ENCODE results near the gene PDS5B.

The PDS5B gene

DNA sequence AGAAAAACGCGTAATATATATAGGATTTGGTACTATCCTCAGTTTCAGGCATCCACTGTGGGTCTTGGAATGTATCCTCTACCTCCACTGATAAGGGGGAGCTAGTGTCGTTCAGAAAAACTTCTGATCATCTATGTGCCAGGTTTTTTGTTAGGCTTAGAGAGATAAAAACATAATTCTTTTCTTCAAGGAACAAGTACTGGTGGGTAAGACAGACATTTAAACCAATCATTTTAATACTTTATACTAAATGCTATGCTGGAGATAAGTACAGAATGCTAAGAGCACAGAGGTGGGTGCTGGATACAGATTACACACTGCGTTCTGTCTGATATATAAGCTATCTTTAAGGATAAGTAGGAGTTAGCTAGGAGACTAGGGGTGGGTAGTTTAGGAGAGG, 166.1 kb downstream of the PDS5B start:
- ATAC-seq (replicated peaks) (no peak), DNase-seq (no peak)
- H3K27me3 Mint-ChIP-seq = no peaks in the 10 kb centered on the region
- H3K9me3 Mint-ChIP-seq = no peaks in the 10 kb centered on the region
- H3K36me3 Mint-ChIP-seq (ENCODE audit: insufficient read depth) = peaks cover 24% of the 10 kb centered on the region
- no peak overlapping the region for H3K27ac Mint-ChIP-seq
- H3K4me1 Mint-ChIP-seq (ENCODE audit: low read depth in 2 of 2) = peaks cover 0 to 4% of the 10 kb centered on the region in 2 donors
- H3K4me3 Mint-ChIP-seq = no peak overlapping the region

DNA sequence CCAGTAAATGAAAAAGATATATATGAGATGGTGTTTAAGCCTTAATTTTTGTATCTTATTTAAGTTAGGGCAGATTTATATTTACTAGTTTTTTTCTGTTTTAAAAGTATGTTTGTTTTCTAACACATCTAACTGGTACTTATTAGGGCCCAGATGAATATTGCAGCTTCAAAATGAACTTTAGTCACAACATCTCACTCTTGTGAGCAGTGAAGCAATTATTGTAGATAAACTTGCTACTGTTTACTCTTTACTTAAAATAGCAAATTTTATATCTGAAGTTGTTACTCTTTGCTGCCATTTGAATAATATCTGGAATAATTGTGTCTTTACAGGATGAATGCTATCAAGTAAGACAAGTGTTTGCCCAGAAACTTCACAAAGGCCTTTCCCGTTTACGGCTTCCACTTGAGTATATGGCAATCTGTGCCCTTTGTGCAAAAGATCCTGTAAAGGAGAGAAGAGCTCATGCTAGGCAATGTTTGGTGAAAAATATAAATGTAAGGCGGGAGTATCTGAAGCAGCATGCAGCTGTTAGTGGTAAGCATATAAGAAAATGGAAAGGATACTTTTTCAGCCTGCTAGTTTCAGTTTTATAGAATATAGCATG, 166.8 kb downstream of the PDS5B start:
- Mint-ChIP-seq H3K36me3 (ENCODE audit: insufficient read depth) (peaks cover 21% of the 10 kb centered on the region), H3K4me1 (ENCODE audit: low read depth in 2 of 2) (peaks cover 0 to 4% of the 10 kb centered on the region in 2 donors), H3K4me3 (no peak overlapping the region), H3K27me3 (no peaks in the 10 kb centered on the region), H3K9me3 (no peaks in the 10 kb centered on the region), H3K27ac (no peak overlapping the region)
- DNase-seq (no peak), ATAC-seq (replicated peaks) (no peak)

DNA sequence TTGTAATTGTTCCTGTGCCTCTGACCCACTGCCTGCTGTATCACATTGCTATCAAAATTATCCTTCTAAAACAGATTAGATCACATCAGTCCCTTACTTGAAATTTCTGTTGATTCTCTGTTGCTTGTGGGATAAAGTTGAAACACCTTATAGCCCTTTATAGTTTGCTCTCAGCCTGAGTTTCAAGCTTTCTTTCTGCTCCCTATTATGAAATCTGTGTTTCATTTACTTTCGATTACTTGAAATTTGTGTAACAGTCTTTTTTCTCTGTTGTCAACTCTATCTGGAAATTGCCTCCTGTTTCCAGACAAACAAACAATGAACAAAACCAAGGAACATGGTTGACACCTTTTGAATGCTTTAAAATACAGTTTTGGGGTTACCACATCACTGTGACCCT, 167.9 kb downstream of the PDS5B start:
- Mint-ChIP-seq H3K27ac (no peak overlapping the region), H3K4me3 (no peak overlapping the region)
- no peak for ATAC-seq (replicated peaks)

DNA sequence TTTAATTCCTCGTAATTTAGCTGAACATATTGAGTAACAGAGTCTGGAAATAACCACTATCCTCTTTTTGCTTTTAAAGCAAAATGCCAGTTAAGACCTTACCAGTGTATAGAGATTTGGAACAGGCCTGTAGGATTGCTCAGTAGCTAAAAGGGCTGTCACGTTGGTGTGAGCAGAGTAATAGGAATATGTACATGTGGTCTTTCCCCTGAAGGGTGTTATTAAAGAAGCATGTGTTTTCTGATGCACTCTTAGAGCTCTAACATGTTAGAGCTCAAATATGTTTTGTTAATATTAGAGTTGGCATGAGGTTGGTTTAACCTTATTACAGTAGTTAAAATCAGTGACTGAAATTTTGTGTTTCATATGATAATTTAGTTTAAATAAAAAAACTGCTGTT, 172.9 kb downstream of the PDS5B start:
- Mint-ChIP-seq H3K9me3 (peaks cover 0 to 3% of the 10 kb centered on the region in 2 donors), H3K27ac (peak overlapping the region in 1 of 2 donors; percentile 55), H3K4me1 (ENCODE audit: low read depth in 2 of 2) (no peaks in the 10 kb centered on the region), H3K36me3 (ENCODE audit: insufficient read depth) (peaks cover 44% of the 10 kb centered on the region), H3K27me3 (no peaks in the 10 kb centered on the region), H3K4me3 (no peak overlapping the region)
- no peak for DNase-seq
- ATAC-seq (replicated peaks) = no peak

More for the DNA sequence above, 167.9 kb downstream of the PDS5B start:
- DNase-seq = no peak
- H3K36me3 Mint-ChIP-seq (ENCODE audit: insufficient read depth) = peaks cover 26% of the 10 kb centered on the region
- no peaks in the 10 kb centered on the region for H3K27me3 Mint-ChIP-seq
- no peaks in the 10 kb centered on the region for H3K9me3 Mint-ChIP-seq
- H3K4me1 Mint-ChIP-seq (ENCODE audit: low read depth in 2 of 2) = peaks cover 0 to 4% of the 10 kb centered on the region in 2 donors

DNA sequence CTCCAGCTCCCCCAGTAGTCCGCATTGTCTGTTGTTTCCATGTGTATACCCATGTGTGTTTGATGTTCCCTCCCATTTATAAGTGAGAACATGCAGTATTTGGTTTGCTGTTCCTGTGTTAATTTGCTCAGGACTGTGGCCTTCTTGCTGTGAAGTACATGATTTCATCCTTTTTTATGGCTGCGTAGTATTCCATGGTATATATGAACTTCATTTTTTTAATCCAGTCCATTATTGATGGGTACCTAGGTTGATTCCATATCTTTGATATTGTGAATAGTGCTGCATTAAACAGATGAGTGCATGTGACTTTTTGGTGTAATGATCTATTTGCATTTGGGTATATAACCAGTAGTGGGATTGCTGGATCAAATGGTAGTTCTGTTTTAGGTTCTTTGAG, 175.2 kb downstream of the PDS5B start:
- no peaks in the 10 kb centered on the region for H3K4me1 Mint-ChIP-seq (ENCODE audit: low read depth in 2 of 2)
- peaks cover 0 to 3% of the 10 kb centered on the region in 2 donors for H3K9me3 Mint-ChIP-seq
- H3K27me3 Mint-ChIP-seq = no peaks in the 10 kb centered on the region
- peaks cover 32% of the 10 kb centered on the region for H3K36me3 Mint-ChIP-seq (ENCODE audit: insufficient read depth)
- H3K27ac Mint-ChIP-seq = no peak overlapping the region
- ATAC-seq (replicated peaks) (no peak), DNase-seq (no peak)
- no peak overlapping the region for H3K4me3 Mint-ChIP-seq

GRCh38 chr13:32779119-32779518, 192.9 kb downstream of the PDS5B start:
- no peaks in the 10 kb centered on the region for H3K27me3 Mint-ChIP-seq
- H3K27ac Mint-ChIP-seq = peak overlapping the region in 1 of 2 donors; percentile 65
- no peak for DNase-seq
- peaks cover 31% of the 10 kb centered on the region for H3K36me3 Mint-ChIP-seq (ENCODE audit: insufficient read depth)
- H3K9me3 Mint-ChIP-seq = no peaks in the 10 kb centered on the region
- no peak for ATAC-seq (replicated peaks)
- H3K4me1 Mint-ChIP-seq (ENCODE audit: low read depth in 2 of 2) = peaks cover 9 to 15% of the 10 kb centered on the region in 2 donors
- no peak overlapping the region for H3K4me3 Mint-ChIP-seq

GRCh38 chr13:32781906-32782305, 195.7 kb downstream of the PDS5B start:
- ATAC-seq (replicated peaks) (no peak), DNase-seq (no peak)
- peaks cover 9 to 21% of the 10 kb centered on the region in 2 donors for H3K4me1 Mint-ChIP-seq (ENCODE audit: low read depth in 2 of 2)
- no peaks in the 10 kb centered on the region for H3K9me3 Mint-ChIP-seq
- H3K27ac Mint-ChIP-seq = peak overlapping the region in 1 of 2 donors; percentile 59
- H3K36me3 Mint-ChIP-seq (ENCODE audit: insufficient read depth) = peaks cover 20% of the 10 kb centered on the region
- H3K27me3 Mint-ChIP-seq = no peaks in the 10 kb centered on the region
- no peak overlapping the region for H3K4me3 Mint-ChIP-seq

DNA sequence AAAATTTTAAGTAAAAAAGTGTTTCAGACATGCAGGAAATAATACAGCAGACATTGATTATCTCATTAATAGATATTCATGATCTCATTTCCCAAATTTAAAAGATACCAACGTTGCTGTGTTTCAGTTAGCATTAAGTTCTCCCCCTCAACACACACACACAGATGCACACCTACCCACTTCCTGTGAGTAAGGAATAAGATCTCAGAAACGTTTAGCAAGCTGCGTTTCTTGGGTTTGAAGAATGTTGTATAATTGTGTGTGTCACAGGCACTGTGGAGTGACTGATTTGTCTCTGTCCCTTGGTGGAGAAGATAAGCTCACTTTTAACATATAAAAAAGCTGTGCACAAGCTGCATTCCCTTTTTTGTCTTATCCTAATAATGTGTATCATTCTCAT, 196.8 kb downstream of the PDS5B start:
- Mint-ChIP-seq H3K27me3 (no peaks in the 10 kb centered on the region), H3K36me3 (ENCODE audit: insufficient read depth) (peaks cover 18% of the 10 kb centered on the region), H3K4me1 (ENCODE audit: low read depth in 2 of 2) (peaks cover 9 to 21% of the 10 kb centered on the region in 2 donors), H3K9me3 (no peaks in the 10 kb centered on the region), H3K27ac (peak overlapping the region; percentile 47 to 87), H3K4me3 (peak overlapping the region in 1 of 2 donors; percentile 62)
- DNase-seq = peak in 1 of 3 experiments; percentile 2
- ATAC-seq (replicated peaks) = peak; percentile 50

DNA sequence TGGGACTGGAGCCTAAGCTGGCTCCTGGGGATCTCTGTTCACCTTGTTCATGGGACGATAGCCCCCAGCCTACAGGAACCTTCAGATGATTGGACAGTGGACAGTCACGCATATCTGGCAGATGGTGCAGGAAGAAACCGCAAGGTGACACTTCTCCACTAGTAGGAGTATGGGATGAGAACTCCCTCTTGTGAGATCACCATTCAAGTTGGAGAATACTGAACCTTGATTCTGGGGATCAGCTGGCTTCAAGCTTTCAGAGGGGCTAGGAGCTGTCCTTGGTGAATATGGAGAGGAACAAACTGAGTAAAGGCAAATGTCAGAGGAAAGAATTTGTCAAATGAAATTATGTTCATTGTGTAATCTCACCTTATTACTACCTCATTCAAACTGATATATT, 204.5 kb downstream of the PDS5B start:
- H3K36me3 Mint-ChIP-seq (ENCODE audit: insufficient read depth) = no peaks in the 10 kb centered on the region
- no peaks in the 10 kb centered on the region for H3K27me3 Mint-ChIP-seq
- peaks cover 18 to 25% of the 10 kb centered on the region in 2 donors for H3K4me1 Mint-ChIP-seq (ENCODE audit: low read depth in 2 of 2)
- H3K9me3 Mint-ChIP-seq = no peaks in the 10 kb centered on the region
- H3K27ac Mint-ChIP-seq = peak overlapping the region; percentile 73 to 83
- ATAC-seq (replicated peaks) = no peak
- no peak for DNase-seq
- H3K4me3 Mint-ChIP-seq = peak overlapping the region in 1 of 2 donors; percentile 55

GRCh38 chr13:32791545-32792172, 205.4 kb downstream of the PDS5B start:
- Mint-ChIP-seq H3K36me3 (ENCODE audit: insufficient read depth) (no peaks in the 10 kb centered on the region), H3K4me1 (ENCODE audit: low read depth in 2 of 2) (peaks cover 18 to 19% of the 10 kb centered on the region in 2 donors), H3K9me3 (no peaks in the 10 kb centered on the region), H3K27me3 (no peaks in the 10 kb centered on the region), H3K4me3 (peak overlapping the region; percentile 39 to 55), H3K27ac (peak overlapping the region; percentile 73 to 83)
- DNase-seq (no peak), ATAC-seq (replicated peaks) (peak; percentile 76)

DNA sequence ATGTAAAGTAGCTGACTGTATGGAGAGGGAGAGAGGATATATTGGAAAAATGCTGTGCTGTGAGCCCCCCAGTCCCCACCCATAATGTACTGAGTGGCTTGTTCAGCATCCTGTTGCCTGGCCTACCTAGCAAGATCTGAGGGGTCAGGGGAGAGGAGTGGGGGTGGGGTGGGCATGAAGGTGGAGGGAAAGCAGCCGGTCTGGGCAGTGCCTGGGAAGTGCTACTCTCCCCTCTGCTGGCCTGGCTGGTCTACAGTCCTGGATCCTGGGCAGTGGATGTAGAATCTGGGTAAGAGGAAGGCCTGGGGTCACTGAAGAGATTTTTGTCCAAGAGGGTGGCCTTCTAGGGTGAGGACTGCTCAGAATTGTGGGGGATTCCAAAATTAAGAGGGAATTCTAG, 210.5 kb downstream of the PDS5B start:
- ATAC-seq (replicated peaks) (no peak), DNase-seq (no peak)
- H3K9me3 Mint-ChIP-seq = no peaks in the 10 kb centered on the region
- peaks cover 10 to 25% of the 10 kb centered on the region in 2 donors for H3K27me3 Mint-ChIP-seq
- peaks cover 9 to 10% of the 10 kb centered on the region in 2 donors for H3K4me1 Mint-ChIP-seq (ENCODE audit: low read depth in 2 of 2)
- no peaks in the 10 kb centered on the region for H3K36me3 Mint-ChIP-seq (ENCODE audit: insufficient read depth)
- no peak overlapping the region for H3K4me3 Mint-ChIP-seq
- no peak overlapping the region for H3K27ac Mint-ChIP-seq

DNA sequence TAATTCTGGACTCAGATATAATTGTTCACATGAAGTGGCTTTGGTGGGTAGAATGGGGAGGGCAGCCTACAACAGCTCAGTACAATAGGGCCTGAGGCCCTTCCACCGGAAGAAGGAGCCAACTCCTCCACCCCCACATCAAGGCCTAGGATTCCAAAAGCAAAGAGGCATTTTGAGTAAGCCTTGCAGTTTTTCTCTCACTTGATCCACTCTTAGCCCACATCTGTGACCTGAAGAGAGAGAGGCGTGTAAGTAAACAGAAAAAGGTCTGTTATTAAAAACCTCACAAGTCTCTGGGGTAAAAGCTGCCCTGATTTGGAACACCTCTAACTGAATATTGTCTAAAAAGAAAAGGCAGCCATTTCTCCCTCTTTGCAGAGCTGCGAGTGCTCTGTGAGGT, 215.9 kb downstream of the PDS5B start:
- DNase-seq (no peak), ATAC-seq (replicated peaks) (no peak)
- Mint-ChIP-seq H3K27me3 (peaks cover 20 to 25% of the 10 kb centered on the region in 2 donors), H3K27ac (no peak overlapping the region), H3K4me1 (ENCODE audit: low read depth in 2 of 2) (no peaks in the 10 kb centered on the region), H3K9me3 (no peaks in the 10 kb centered on the region), H3K36me3 (ENCODE audit: insufficient read depth) (no peaks in the 10 kb centered on the region), H3K4me3 (no peak overlapping the region)

GRCh38 chr13:32804673-32805230, 218.5 kb downstream of the PDS5B start:
- Mint-ChIP-seq H3K36me3 (ENCODE audit: insufficient read depth) (no peaks in the 10 kb centered on the region), H3K4me3 (no peak overlapping the region), H3K27me3 (peaks cover 10 to 16% of the 10 kb centered on the region in 2 donors), H3K4me1 (ENCODE audit: low read depth in 2 of 2) (no peaks in the 10 kb centered on the region), H3K9me3 (peaks cover 0 to 3% of the 10 kb centered on the region in 2 donors), H3K27ac (no peak overlapping the region)
- DNase-seq (no peak), ATAC-seq (replicated peaks) (no peak)

DNA sequence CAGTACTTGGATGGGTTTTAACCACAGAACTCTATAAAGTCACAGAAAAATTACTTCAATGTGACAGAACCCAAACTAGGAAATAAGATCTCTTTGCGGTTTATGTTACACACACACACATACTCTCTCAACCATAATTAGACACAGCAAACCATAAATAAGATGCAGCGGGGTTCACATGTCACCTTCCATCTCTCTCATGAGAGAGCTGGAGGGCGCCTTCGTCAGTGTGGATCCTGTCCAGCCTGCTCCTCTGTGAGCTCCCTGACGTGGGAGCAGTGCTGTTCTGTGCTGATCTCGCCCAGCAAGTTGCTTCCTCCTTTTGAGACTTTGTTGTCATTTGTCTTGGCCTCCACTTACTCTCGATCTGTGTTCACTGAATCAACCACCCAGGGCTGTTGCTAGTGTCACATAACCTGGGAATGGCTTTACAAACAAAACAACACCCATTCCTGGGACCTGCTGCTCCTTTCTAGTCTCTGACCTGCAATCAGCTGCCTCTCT, 225.1 kb downstream of the PDS5B start:
- H3K36me3 Mint-ChIP-seq (ENCODE audit: insufficient read depth) = no peaks in the 10 kb centered on the region
- DNase-seq (no peak), ATAC-seq (replicated peaks) (peak; percentile 27)
- H3K4me3 Mint-ChIP-seq = peak overlapping the region; percentile 1 to 17
- peaks cover 0 to 5% of the 10 kb centered on the region in 2 donors for H3K9me3 Mint-ChIP-seq
- peaks cover 26 to 54% of the 10 kb centered on the region in 2 donors for H3K27me3 Mint-ChIP-seq
- peak overlapping the region in 1 of 2 donors; percentile 56 for H3K27ac Mint-ChIP-seq
- H3K4me1 Mint-ChIP-seq (ENCODE audit: low read depth in 2 of 2) = peaks cover 7 to 8% of the 10 kb centered on the region in 2 donors

Measured in effector memory CD8-positive, alpha-beta T cell (primary cell).